ENCODE measurements around the gene EIF2S3B. TPM values are rescaled to one million over a fixed set of nuclear protein-coding genes. Genes with fewer than 3 reads are reported as not detected.

The EIF2S3B gene
- polyA plus RNA-seq, 1 of the 3 experiments (the other 2 are of a cell fraction): 0.07 TPM

- Histone ChIP-seq H3K9ac (no peak overlapping the region), H3K9me3 (no peaks in the 10 kb centered on the region), H3K27ac (ENCODE audit: low read depth in 2 of 2, low read length in 1 of 2) (no peak overlapping the region), H3K4me2 (no peak overlapping the region), H3K4me3 (ENCODE audit: low read depth in 2 of 2, low read length in 1 of 2) (no peak overlapping the region), H3K36me3 (replicated peaks in 1 of 2; ENCODE audit: control insufficient read depth in 1 of 2, insufficient read depth in 2 of 2, low read length in 1 of 2) (no peaks in the 10 kb centered on the region), H3K27me3 (ENCODE audit: insufficient read depth) (no peaks in the 10 kb centered on the region; the same call in 1 of the 2 replicates), H3K79me2 (ENCODE audit: insufficient read depth) (no peaks in the 10 kb centered on the region), H3K4me1 (ENCODE audit: control insufficient read depth in 1 of 2, insufficient read depth in 2 of 2, low read depth in 1 of 2, low read length in 1 of 2) (no peaks in the 10 kb centered on the region), H3K9me2 (no peaks in the 10 kb centered on the region), H2AFZ (ENCODE audit: low read depth) (no peak overlapping the region), H4K20me1 (ENCODE audit: insufficient read depth) (no peaks in the 10 kb centered on the region), H3F3A (replicated peaks; ENCODE audit: insufficient read depth) (no peaks in the 10 kb centered on the region)
- no peak for DNase-seq
- no peak for TF ChIP-seq SIN3A (IDR thresholded peaks at IDR 0.05; ENCODE audit: borderline replicate concordance, low read depth, low read length)
- WGBS (ENCODE audit: low lambda C conversion rate): 41% methylated on average over 7 of the region's 7 CpGs
- CTCF ChIA-PET: interaction anchor here (1.0 to 1.3 kb wide), 2 partner anchors 19 to 21 kb away, joined by 3 to 7 read pairs; no protein-coding TSS in a partner anchor
- POLR2A ChIA-PET: no interaction called here
Measured at GRCh38 chr12:10543499-10543898, 37.8 kb downstream of the EIF2S3B start.

- POLR2A ChIA-PET: no interaction called here
- no peak overlapping the region for H3K4me3 ChIP-seq (ENCODE audit: low read depth in 2 of 2, low read length in 1 of 2)
- 39% methylated on average over 13 of the region's 25 CpGs for WGBS (ENCODE audit: low lambda C conversion rate)
Measured at GRCh38 chr12:10551375-10551774, 45.7 kb downstream of the EIF2S3B start.

GRCh38 chr12:10553148-10553547 is 47.5 kb downstream of the EIF2S3B start:
- Histone ChIP-seq H3K9me2 (no peaks in the 10 kb centered on the region), H2AFZ (ENCODE audit: low read depth) (no peak overlapping the region), H3K4me2 (no peak overlapping the region), H3K4me1 (ENCODE audit: control insufficient read depth in 1 of 2, insufficient read depth in 2 of 2, low read depth in 1 of 2, low read length in 1 of 2) (no peaks in the 10 kb centered on the region; a peak in 1 of 4 replicates), H3K36me3 (replicated peaks in 1 of 2; ENCODE audit: control insufficient read depth in 1 of 2, insufficient read depth in 2 of 2, low read length in 1 of 2) (no peaks in the 10 kb centered on the region), H3K4me3 (ENCODE audit: low read depth in 2 of 2, low read length in 1 of 2) (no peak overlapping the region), H3K9ac (no peak overlapping the region), H3K9me3 (no peaks in the 10 kb centered on the region), H3K27me3 (ENCODE audit: insufficient read depth) (peaks cover 12% of the 10 kb centered on the region; the same call in 1 of the 2 replicates), H3K27ac (ENCODE audit: low read depth in 2 of 2, low read length in 1 of 2) (no peak overlapping the region), H4K20me1 (ENCODE audit: insufficient read depth) (no peaks in the 10 kb centered on the region), H3K79me2 (ENCODE audit: insufficient read depth) (no peaks in the 10 kb centered on the region), H3F3A (replicated peaks; ENCODE audit: insufficient read depth) (no peaks in the 10 kb centered on the region)
- no peak for DNase-seq
- no peak for TF ChIP-seq SMC3 (IDR thresholded peaks at IDR 0.05; ENCODE audit: low read depth, low read length)
- no peak for TF ChIP-seq RCOR1 (IDR thresholded peaks at IDR 0.05; ENCODE audit: low read length)
- no peak for TF ChIP-seq FOXM1 (IDR thresholded peaks at IDR 0.05; ENCODE audit: low read depth)
- TF ChIP-seq GATA2 (CRISPR knock-in tag; IDR thresholded peaks at IDR 0.05): no peak
- no peak for TF ChIP-seq RFX5 (IDR thresholded peaks at IDR 0.05; ENCODE audit: low read length)
- no peak for TF ChIP-seq NFIC (IDR thresholded peaks at IDR 0.05; ENCODE audit: borderline replicate concordance)
- TF ChIP-seq FOSL2 (IDR thresholded peaks at IDR 0.05; ENCODE audit: borderline replicate concordance, low read depth): no peak
- TF ChIP-seq CHD2 (IDR thresholded peaks at IDR 0.05; ENCODE audit: low read length, partially characterized antibody): no peak
- no peak for TF ChIP-seq USF2 (IDR thresholded peaks at IDR 0.05; ENCODE audit: borderline replicate concordance, low read depth, low read length)
- no peak for TF ChIP-seq RXRA (IDR thresholded peaks at IDR 0.05; ENCODE audit: borderline replicate concordance, low read depth)
- TF ChIP-seq GABPA (IDR thresholded peaks at IDR 0.05; ENCODE audit: low read depth): no peak
- no peak for TF ChIP-seq NRF1 (IDR thresholded peaks at IDR 0.05; ENCODE audit: low read depth, low read length)
- TF ChIP-seq EP300 (IDR thresholded peaks at IDR 0.05; ENCODE audit: borderline replicate concordance in 1 of 2, low read depth in 1 of 2, low read length in 1 of 2): no peak
- TF ChIP-seq TAF1 (IDR thresholded peaks at IDR 0.05; ENCODE audit: borderline replicate concordance, low read depth, low read length): no peak
- TF ChIP-seq YY1 (IDR thresholded peaks at IDR 0.05; ENCODE audit: low read depth): no peak
- WGBS (ENCODE audit: low lambda C conversion rate): 8% methylated on average over 1 of the region's 1 CpG
- CTCF ChIA-PET: no interaction called here
- POLR2A ChIA-PET: no interaction called here

More at GRCh38 chr12:10551375-10551774, 45.7 kb downstream of the EIF2S3B start:
- H3F3A ChIP-seq (replicated peaks; ENCODE audit: insufficient read depth): no peaks in the 10 kb centered on the region
- H3K4me1 ChIP-seq (ENCODE audit: control insufficient read depth in 1 of 2, insufficient read depth in 2 of 2, low read depth in 1 of 2, low read length in 1 of 2): no peaks in the 10 kb centered on the region; a peak in 1 of 4 replicates
- no peaks in the 10 kb centered on the region for H4K20me1 ChIP-seq (ENCODE audit: insufficient read depth)
- H3K79me2 ChIP-seq (ENCODE audit: insufficient read depth): no peaks in the 10 kb centered on the region
- no peak overlapping the region for H2AFZ ChIP-seq (ENCODE audit: low read depth)
- H3K9me3 ChIP-seq: no peaks in the 10 kb centered on the region
- TF ChIP-seq NRF1 (IDR thresholded peaks at IDR 0.05; ENCODE audit: low read depth, low read length) (0 out of 2 replicates have a peak, but pooled peaks have one; percentile 15), TEAD4 (IDR thresholded peaks at IDR 0.05; ENCODE audit: borderline replicate concordance, insufficient read depth) (no peak)
- H3K9me2 ChIP-seq: no peaks in the 10 kb centered on the region
- H3K27me3 ChIP-seq (ENCODE audit: insufficient read depth): no peaks in the 10 kb centered on the region; the same call in 1 of the 2 replicates
- CTCF ChIA-PET: no interaction called here
- H3K4me2 ChIP-seq: no peak overlapping the region
- H3K27ac ChIP-seq (ENCODE audit: low read depth in 2 of 2, low read length in 1 of 2): no peak overlapping the region
- peak; percentile 16 for DNase-seq
- no peaks in the 10 kb centered on the region for H3K36me3 ChIP-seq (replicated peaks in 1 of 2; ENCODE audit: control insufficient read depth in 1 of 2, insufficient read depth in 2 of 2, low read length in 1 of 2)
- H3K9ac ChIP-seq: no peak overlapping the region

All from SK-N-SH (cell line).